Measurements from ENCODE around the gene BCL2.

Gene BCL2

DNA sequence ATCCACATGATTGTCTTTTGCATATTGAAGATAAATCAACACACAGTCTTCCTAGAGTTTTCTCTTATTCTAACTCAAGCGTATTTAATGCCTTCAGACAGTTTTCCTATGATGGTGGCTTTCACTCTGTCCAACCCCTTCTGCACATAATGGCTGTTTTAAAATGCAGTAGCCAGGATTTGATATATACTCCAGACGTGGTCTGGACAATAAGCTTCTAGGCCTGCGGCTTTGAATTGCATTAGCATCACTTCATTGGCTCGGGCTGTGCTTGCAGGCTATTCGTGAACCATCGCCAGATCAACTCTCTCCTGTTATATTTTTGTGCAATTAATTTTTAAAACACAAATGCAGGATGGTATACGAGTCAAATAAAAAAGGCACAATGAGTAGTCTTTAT is 235.3 kb downstream of the BCL2 start:
- H3K27me3 ChIP-seq (ENCODE audit: insufficient read depth, low read length, poor library complexity), result no peaks in the 10 kb centered on the region
- H3K79me2 ChIP-seq (ENCODE audit: insufficient read depth, low read length), result no peaks in the 10 kb centered on the region
- H2AFZ ChIP-seq (ENCODE audit: low read depth, low read length), result no peak overlapping the region
- H3K4me3 ChIP-seq (ENCODE audit: low read depth in 1 of 2, low read length in 2 of 2), result no peak overlapping the region
- TF ChIP-seq, protein P1, sequence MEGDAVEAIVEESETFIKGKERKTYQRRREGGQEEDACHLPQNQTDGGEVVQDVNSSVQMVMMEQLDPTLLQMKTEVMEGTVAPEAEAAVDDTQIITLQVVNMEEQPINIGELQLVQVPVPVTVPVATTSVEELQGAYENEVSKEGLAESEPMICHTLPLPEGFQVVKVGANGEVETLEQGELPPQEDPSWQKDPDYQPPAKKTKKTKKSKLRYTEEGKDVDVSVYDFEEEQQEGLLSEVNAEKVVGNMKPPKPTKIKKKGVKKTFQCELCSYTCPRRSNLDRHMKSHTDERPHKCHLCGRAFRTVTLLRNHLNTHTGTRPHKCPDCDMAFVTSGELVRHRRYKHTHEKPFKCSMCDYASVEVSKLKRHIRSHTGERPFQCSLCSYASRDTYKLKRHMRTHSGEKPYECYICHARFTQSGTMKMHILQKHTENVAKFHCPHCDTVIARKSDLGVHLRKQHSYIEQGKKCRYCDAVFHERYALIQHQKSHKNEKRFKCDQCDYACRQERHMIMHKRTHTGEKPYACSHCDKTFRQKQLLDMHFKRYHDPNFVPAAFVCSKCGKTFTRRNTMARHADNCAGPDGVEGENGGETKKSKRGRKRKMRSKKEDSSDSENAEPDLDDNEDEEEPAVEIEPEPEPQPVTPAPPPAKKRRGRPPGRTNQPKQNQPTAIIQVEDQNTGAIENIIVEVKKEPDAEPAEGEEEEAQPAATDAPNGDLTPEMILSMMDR (IDR thresholded peaks at IDR 0.05; ENCODE audit: borderline replicate concordance, extremely low read depth, low read length, poor library complexity, severe bottlenecking), result no peak
- no peak for TF ChIP-seq EZH2 (IDR thresholded peaks at IDR 0.05; ENCODE audit: borderline replicate concordance, low read depth, low read length, severe bottlenecking)
- no peak overlapping the region for H3K9ac ChIP-seq (ENCODE audit: low read depth, low read length)
- H3K4me1 ChIP-seq (ENCODE audit: insufficient read depth, low read length), result peaks cover 9% of the 10 kb centered on the region
- ATAC-seq (ENCODE audit: insufficient read depth, low read depth) (no peak), DNase-seq (no peak)
- H3K9me3 ChIP-seq (ENCODE audit: insufficient read depth, low read length, severe bottlenecking), result peaks cover 5% of the 10 kb centered on the region
- H3K4me2 ChIP-seq (ENCODE audit: insufficient read depth, low read length), result no peak overlapping the region
- H4K20me1 ChIP-seq (ENCODE audit: insufficient read depth, low read length), result no peaks in the 10 kb centered on the region
- H3K36me3 ChIP-seq (ENCODE audit: insufficient read depth, low read length), result no peaks in the 10 kb centered on the region
- no peak overlapping the region for H3K27ac ChIP-seq (ENCODE audit: low read length)

DNA sequence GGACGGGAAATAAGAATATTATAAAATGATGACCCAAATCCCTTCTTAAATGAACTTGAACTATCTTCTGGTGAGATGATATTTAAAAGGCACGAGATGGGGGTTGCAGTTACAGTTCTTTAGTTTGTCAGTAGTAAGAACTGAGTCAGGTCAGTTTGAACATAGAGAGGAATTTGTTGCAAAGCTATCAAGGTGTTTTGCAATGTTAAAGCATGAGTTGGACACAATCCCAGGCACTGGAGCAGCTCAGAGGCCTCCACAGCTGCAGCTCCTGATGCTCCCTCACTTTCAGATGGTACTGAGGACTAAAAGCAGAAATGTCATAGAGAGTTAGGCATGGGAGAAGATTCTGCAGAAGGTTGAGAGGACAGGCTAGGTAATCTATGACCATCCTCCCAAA is 236.0 kb downstream of the BCL2 start:
- Histone ChIP-seq H3K27me3 (ENCODE audit: insufficient read depth, low read length, poor library complexity) (no peaks in the 10 kb centered on the region), H2AFZ (ENCODE audit: low read depth, low read length) (no peak overlapping the region), H3K4me2 (ENCODE audit: insufficient read depth, low read length) (no peak overlapping the region), H3K9me3 (ENCODE audit: insufficient read depth, low read length, severe bottlenecking) (peaks cover 5% of the 10 kb centered on the region), H3K4me3 (ENCODE audit: low read depth in 1 of 2, low read length in 2 of 2) (no peak overlapping the region), H3K79me2 (ENCODE audit: insufficient read depth, low read length) (no peaks in the 10 kb centered on the region), H3K36me3 (ENCODE audit: insufficient read depth, low read length) (no peaks in the 10 kb centered on the region), H4K20me1 (ENCODE audit: insufficient read depth, low read length) (no peaks in the 10 kb centered on the region), H3K27ac (ENCODE audit: low read length) (no peak overlapping the region), H3K4me1 (ENCODE audit: insufficient read depth, low read length) (peaks cover 14% of the 10 kb centered on the region), H3K9ac (ENCODE audit: low read depth, low read length) (no peak overlapping the region)
- ATAC-seq (ENCODE audit: insufficient read depth, low read depth), result no peak
- DNase-seq, result no peak
- TF ChIP-seq EZH2 (IDR thresholded peaks at IDR 0.05; ENCODE audit: borderline replicate concordance, low read depth, low read length, severe bottlenecking), result no peak
- TF ChIP-seq, protein P1 (IDR thresholded peaks at IDR 0.05; ENCODE audit: borderline replicate concordance, extremely low read depth, low read length, poor library complexity, severe bottlenecking), result no peak

DNA sequence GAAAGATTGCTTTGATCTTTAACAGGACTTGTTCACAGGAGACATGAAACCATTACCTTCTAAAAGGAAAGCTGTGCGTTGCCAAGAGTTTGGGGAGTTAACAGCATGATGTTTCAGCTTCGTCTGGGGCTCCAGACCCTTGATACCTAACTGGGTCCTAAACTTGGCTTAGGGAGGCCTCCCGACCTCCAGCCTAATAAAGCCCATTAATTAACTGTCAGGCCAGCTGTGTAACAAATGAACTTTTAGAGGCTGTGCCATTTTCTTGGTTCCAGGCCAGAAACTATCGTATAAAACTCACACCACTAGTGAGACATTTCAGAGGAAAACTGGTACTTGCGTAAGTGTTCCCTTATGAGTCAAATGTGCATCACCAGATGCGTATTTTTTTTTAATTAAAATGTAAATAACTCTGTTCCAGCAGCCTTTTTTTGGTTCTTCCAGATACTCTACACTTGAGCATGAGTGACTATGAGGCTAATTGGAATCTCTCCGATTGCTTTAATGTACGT is 236.5 kb downstream of the BCL2 start:
- Histone ChIP-seq H3K36me3 (ENCODE audit: insufficient read depth, low read length) (no peaks in the 10 kb centered on the region), H3K79me2 (ENCODE audit: insufficient read depth, low read length) (no peaks in the 10 kb centered on the region), H3K27ac (ENCODE audit: low read length) (no peak overlapping the region), H2AFZ (ENCODE audit: low read depth, low read length) (no peak overlapping the region), H3K27me3 (ENCODE audit: insufficient read depth, low read length, poor library complexity) (no peaks in the 10 kb centered on the region), H3K9me3 (ENCODE audit: insufficient read depth, low read length, severe bottlenecking) (peaks cover 5% of the 10 kb centered on the region), H3K4me2 (ENCODE audit: insufficient read depth, low read length) (no peak overlapping the region), H3K4me1 (ENCODE audit: insufficient read depth, low read length) (peaks cover 14% of the 10 kb centered on the region), H3K4me3 (ENCODE audit: low read depth in 1 of 2, low read length in 2 of 2) (no peak overlapping the region), H3K9ac (ENCODE audit: low read depth, low read length) (no peak overlapping the region), H4K20me1 (ENCODE audit: insufficient read depth, low read length) (no peaks in the 10 kb centered on the region)
- no peak for DNase-seq
- ATAC-seq (ENCODE audit: insufficient read depth, low read depth), result no peak
- TF ChIP-seq EZH2 (IDR thresholded peaks at IDR 0.05; ENCODE audit: borderline replicate concordance, low read depth, low read length, severe bottlenecking), result no peak
- TF ChIP-seq, protein P1 (IDR thresholded peaks at IDR 0.05; ENCODE audit: borderline replicate concordance, extremely low read depth, low read length, poor library complexity, severe bottlenecking), result no peak
